Fibroblast of skin of right biceps (primary cell): ENCODE data around the gene CIC.

Source experiments
- DNase-seq: peaks from one replicate; pipeline ENCODE4 v3.0.0-alpha.2; 2013

CIC gene

GRCh38 chr19:42244347-42245220 lies 24.5 kb upstream of the CIC start:
- peak; percentile 94 for DNase-seq

- DNase-seq, result no peak
Observed at GRCh38 chr19:42245231-42245630, 23.8 kb upstream of the CIC start.

DNA sequence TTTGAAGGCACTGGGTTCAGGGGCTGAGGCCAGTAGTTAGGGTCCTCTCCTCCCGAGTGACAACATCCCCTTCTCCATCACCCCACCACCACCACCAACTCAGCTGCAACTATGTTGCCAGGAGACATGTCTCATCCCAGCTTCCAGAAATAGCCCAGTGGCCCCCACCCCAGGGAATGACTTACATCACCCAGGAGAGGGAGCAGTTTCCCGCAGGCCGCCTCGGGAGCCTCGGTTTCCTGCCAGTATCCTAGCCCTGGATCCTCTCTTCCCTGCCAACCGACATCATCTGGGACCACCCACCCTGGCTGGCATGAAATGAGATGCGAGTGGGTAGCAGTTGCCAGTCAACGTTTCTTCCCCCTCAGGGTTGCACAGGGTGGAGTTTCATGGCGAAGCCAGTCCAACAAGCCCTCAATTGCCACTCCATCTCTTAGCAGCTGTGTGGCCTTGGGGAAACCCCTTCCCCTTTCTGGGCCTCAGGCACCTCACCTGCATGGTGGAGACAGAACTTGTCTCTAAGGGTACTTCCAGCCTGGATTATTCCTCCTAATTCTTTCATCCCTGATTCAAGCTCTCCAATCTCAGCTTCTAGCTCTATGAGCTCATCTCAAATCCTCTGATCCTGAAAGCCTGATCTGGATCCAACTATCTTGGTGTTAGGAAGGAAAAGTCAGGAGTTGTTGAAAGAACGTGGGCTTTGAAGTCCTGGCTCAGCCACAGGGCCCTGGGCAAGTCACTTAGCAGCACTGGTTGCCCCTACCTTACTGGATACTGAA lies 22.7 kb upstream of the CIC start:
- peak; percentile 86 for DNase-seq

GRCh38 chr19:42246922-42247639 lies 22.0 kb upstream of the CIC start:
- DNase-seq, result peak; percentile 55

DNA sequence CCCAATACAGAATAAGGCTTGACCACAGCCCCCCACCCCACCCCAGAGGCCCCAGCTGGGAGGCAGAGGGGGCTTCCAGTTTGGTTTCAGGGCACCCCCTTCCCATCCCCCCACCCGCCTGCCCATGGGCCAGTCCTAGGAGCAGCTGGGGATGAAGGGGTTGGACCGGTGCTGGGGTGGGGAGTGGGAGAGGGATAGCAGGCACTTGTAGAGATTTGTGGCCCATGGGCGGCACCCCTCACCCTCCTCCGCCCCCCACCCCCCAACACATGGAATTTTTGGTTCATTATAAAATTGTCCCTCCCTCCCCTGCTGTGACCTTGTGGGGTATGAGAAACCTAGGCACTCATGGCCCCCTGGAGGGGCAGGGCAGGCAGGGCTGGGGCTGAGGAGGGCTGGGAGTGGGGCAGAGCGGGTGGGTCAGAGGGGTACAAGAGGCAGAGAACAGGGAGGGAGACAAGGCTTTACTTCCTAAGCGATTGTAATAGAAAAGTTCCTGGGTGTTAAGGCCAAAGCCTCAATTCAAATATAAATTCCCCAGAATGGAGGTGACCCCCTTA lies 21.3 kb upstream of the CIC start:
- DNase-seq, result no peak

DNA sequence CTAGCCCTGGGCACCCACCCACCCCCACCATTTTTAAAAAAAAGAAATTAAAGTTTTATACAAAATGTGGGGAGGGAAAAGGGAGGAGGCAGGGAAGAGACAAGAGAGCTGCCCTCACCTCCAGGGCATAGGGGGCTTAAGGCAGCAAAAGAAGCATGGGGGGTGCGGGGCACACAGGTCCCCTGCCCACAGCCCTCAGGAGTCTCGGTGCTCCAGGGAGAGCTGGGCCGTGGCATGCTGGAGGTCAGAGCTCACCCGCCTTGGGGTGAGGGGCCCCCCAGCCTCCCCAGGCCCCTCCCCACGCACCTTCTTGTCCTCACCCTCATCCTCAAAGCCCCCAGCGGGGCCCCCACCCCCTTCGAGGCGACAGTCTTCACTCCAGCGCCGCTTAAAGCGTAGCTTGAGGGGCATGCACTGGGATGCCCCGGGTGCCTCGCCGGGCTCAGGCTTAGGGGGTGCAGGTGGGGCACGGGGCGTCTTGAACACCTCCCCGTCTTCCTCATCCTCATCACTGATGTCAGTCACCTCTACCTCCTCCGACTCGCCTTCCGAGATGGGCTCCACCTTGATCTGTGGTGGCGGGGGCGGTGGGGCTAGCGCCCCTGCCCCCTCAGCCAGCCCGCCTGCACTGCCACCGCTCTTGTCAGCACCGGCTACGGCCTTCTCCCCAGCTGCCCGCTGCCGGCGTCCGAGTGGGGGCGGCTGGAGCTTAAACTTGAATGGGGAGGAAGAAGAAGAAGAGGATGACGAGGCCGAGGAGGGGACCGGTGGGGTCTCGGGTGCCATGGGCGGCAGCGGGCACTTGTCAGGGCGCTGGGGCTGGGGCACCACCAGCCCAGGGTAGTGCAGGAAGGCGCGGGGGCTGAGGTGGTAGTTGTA lies 20.5 kb upstream of the CIC start:
- no peak for DNase-seq

DNA sequence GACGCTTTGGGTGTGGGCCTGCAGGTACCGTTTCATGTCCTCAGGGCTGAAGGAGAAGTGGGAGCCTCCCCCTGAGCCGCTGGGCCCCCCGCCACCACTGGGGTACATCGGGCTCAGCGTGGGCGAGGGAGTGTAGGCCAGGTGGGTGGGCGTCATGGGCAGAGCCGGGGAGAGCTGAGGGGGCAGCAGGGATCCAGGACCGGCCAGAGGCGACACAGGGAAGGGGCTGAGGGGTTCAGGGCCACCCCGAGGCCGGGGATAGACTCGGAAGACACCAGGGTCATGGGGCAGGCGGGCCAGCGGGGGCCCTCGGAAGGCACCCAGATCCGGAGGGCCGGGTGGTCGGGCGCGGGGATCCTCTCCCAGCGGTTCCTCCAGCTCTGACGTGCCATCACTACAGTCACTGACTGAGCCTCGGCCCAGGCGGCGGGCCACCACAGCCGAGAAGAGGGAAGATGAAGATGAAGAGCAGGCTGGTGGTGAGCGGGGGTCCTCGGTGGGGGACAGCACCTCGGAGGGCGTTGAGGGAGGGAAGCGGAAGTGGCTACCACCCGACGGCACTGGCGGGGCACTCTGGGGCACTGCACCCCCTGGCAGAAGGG lies 19.8 kb upstream of the CIC start:
- no peak for DNase-seq

DNA sequence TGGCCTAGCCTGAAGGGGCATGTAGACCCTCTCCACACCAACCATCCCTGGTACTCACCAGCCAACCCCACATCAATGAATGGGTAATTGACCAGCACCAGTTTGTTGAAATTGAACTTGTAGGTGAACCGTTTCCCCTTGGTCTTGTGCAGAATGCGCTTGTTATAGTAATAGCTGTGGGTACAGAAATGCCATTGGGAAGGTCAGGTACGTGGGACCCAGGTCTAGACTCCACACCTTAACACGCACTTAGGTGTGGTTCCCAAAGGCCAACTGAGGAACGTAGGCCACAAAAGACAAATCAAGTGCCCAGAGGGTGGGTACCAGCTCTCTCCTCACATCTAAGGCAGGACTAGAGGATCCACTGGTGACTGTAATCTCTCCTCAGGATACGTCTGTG lies 19.3 kb upstream of the CIC start:
- DNase-seq, result no peak

DNA sequence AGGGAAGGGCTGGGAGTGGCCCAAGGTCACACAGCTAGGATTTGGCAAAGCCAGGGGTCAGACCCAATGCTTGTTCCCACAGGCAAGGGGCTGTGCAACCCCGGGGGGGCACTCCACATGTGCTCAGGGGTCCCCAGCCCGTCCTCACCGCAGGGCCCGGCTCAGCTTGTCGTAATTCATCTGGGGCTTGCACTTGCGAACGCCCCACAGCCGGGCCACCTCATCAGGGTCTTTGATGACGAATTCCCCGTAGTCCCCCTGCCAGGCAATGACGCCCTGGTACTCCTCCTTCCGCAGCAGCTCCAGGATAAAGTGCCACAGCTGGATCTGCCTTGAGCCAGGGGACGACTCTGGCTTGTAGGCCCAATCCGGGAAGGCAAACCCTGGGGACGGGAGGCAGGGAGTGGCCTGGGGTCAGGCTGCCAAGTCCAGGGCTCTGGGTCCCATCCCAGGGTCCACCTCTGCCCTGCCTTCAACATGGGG lies 18.8 kb upstream of the CIC start:
- DNase-seq, result no peak

GRCh38 chr19:42250666-42251531 lies 18.2 kb upstream of the CIC start:
- DNase-seq, result peak; percentile 49

DNA sequence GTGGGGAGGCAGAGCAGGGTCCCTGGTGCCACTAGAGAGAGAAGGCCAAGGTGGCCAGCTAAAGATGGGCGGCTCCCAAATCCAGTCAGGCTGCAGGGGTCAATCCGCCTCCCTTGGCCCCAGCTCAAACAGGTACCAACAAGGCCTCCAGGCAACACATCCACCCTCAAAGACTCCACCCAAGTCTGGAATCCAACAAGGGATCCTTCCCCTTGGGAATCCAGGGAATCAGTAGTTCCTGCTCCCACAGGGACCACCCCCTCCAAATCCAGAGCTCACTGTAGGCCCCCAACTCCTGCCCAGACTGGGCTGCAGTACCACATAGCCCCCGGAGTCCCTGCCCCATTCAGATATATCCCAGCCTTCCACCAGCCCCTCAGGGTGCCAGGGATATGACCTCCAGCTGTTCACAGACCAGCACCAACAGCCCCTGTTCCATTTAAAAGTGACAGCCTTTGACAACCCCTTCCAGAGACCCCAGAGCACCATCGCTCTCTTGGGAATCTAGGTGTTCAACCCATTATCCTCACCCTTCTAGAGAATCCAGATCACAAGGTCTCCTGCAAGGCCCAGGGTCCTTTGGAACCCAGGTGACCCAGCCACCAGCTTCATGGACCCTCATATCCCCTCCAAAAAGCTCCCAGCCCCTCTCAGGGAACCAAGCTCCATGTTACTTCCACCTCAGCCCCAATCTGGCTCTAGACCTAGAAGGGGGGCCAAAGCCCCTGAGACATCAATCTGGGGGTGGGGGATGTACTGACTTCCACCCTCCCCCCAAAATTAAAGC lies 17.3 kb upstream of the CIC start:
- DNase-seq, result no peak

- DNase-seq, result peak; percentile 69
Observed at GRCh38 chr19:42252365-42253244, 16.4 kb upstream of the CIC start.

DNA sequence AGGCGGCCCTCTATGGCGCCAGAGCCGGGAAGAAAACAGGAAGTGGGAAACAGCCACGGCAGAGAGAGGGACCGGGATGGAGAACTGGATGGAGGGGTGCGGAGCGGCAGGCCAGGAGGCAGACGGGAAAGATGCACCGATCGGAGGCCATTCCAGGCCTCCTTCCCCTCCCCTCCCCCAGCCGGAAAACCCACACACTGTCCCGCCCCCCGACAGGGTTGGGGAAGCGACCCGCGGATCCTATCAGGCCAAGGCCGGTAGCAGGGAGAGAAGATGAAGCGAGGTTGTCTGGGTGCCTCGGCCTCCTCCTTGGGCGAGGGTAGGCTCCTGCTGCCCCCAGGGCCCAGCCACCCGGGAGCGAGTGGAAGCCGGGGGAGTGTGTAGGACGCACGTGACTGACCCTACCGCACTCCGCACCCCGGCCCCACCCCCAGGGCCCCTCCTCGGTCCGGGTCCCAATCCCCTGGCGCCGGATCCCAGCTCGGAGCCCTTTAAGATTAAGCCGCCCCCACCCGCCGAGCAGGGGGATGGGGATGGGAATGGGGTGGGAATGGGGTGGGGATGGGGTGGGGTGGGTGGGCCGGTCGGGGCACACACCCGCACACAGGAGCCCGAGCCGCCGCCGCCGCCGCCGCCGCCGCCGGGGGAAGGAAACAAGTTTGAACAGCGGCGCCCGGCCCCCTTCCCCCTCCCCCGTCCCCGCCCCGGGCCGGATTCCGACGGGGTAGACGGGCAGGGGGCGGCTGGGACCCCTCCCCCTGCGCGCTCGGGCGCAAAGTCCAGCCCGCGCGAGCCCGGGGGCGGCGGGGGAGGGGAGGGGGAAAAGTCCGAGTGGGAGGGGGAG lies 15.6 kb upstream of the CIC start:
- DNase-seq, result peak; percentile 73

DNA sequence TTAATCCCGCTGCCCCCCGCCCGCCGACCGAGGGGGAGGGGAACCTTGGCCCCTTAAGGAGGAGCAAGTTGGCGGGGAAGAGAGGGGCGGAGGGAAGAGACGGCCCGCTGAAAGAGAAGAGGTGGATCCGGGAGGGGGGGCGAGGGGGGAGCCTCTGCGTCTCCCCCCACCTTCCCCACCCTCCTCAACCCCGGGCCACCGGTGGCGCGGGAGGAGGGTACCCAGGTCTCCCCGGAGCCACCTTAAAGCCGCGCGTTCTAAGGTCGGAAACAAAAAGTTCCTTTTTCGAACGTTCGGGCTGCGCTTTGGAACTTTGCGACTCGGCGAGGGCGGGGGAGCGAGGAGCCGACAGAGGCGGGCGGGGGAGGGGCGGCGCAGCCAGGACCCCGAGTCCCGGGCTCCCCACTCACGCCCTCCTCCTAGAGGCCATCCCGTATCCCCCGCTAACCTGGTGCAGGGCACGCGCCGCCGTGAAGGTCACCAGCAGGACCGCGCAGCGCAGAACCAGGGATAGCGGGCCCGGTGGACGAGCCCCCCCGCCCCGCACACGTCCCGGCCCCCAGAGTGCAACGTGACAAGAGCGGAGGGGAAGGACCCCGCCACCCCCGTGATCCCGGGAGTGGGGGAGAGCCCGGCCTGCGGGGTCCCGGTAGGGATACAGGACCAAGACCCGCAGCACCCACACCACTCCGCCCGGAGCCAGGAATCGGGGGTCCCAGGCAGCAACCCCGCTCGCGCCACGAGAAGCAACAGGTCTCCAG lies 14.8 kb upstream of the CIC start:
- peak; percentile 80 for DNase-seq

GRCh38 chr19:42254850-42255765 lies 13.9 kb upstream of the CIC start, which contains the start of gene ERF:
ERF (minus strand) TSS chr19:42255128; CDS start chr19:42254999, 129 bp downstream.
- DNase-seq, result peak; percentile 93
